Central memory CD8-positive, alpha-beta T cell (primary cell): ENCODE measurements around the gene MUC5B.

Experiments
- ATAC-seq: fragments of 150-1000 bp; cut with Tn5 transposase; replicated peaks from 2 replicates; pipeline ENCODE4 v1.10.0; 2022; ENCODE audit warnings: mild to moderate bottlenecking, moderate FRiP score, moderate number of reproducible peaks; ENCODE audit not compliant: poor library complexity, severe bottlenecking; ENCODE audit errors: extremely low read depth
- DNase-seq, 2 donors: peaks; one replicate each; pipeline ENCODE4 v3.0.0; 2021; ENCODE audit warnings: low spot score in 2 of 2
- H3K27ac Mint-ChIP-seq: one replicate; pipeline ENCODE4 v1.8.0; 2022; ENCODE audit warnings: low read depth, mild to moderate bottlenecking, moderate library complexity, mixed read lengths
- H3K27me3 Mint-ChIP-seq: one replicate; pipeline ENCODE4 v1.8.0; 2022; ENCODE audit warnings: mixed read lengths
- H3K36me3 Mint-ChIP-seq: one replicate; pipeline ENCODE4 v1.8.0; 2022; ENCODE audit warnings: mild to moderate bottlenecking, moderate library complexity, mixed read lengths; ENCODE audit not compliant: insufficient read depth
- H3K4me1 Mint-ChIP-seq: one replicate; pipeline ENCODE4 v1.8.0; 2022; ENCODE audit warnings: mixed read lengths
- H3K4me3 Mint-ChIP-seq: one replicate; pipeline ENCODE4 v1.8.0; 2022; ENCODE audit warnings: mild to moderate bottlenecking, moderate library complexity, mixed read lengths
- H3K9me3 Mint-ChIP-seq: one replicate; pipeline ENCODE4 v1.8.0; 2022; ENCODE audit warnings: mixed read lengths

MUC5B gene

DNA sequence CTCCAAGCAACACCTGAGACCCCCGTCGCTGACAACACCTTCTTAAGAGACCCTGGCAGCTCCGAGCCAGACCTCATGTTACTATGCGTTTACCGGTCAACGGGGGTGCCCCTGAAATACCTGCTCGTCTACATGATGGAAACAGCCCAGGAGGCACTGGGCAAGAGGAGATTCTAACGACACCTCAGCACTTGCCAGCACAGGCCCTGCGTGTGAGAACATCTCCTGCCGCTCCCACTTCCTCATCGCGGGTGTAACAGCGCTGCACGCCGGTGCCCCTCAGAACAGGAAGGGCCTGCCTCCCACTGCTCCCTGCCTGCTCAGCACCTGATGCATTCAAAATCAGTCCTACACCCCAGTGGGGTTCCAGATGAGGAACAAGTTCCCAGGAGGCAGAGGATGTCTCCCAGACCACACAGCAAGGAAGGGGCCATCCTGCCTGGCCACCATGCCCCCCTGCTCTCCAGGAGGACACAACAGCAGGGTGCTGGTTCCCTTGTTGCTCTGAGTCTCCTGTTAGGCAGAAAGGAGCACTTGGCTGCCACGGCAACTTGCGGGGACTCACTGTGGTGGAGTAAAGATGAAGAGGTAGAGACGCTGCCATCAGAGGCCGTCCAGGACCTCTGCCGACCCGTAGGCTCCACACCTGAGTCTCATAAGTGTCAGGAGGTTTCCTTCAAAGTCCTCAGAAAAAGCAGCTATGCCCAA is 84.5 kb downstream of the MUC5B start:
- Mint-ChIP-seq H3K36me3 (peaks cover 26% of the 10 kb centered on the region), H3K27me3 (no peaks in the 10 kb centered on the region), H3K4me3 (peak overlapping the region; percentile 77), H3K4me1 (peaks cover 42% of the 10 kb centered on the region), H3K27ac (no peak overlapping the region), H3K9me3 (no peaks in the 10 kb centered on the region)
- ATAC-seq: no peak
- DNase-seq: no peak

GRCh38 chr11:1307998-1308742 is 85.3 kb downstream of the MUC5B start:
- no peak for ATAC-seq
- no peak for DNase-seq
- no peaks in the 10 kb centered on the region for H3K27me3 Mint-ChIP-seq
- H3K4me3 Mint-ChIP-seq: peak overlapping the region; percentile 77
- peaks cover 26% of the 10 kb centered on the region for H3K36me3 Mint-ChIP-seq
- peaks cover 35% of the 10 kb centered on the region for H3K4me1 Mint-ChIP-seq
- H3K9me3 Mint-ChIP-seq: no peaks in the 10 kb centered on the region
- peak overlapping the region; percentile 49 for H3K27ac Mint-ChIP-seq

GRCh38 chr11:1308743-1309497 is 86.1 kb downstream of the MUC5B start:
- Mint-ChIP-seq H3K4me3 (peak overlapping the region; percentile 81), H3K4me1 (peaks cover 32% of the 10 kb centered on the region)
- peak; percentile 9 for ATAC-seq

DNA sequence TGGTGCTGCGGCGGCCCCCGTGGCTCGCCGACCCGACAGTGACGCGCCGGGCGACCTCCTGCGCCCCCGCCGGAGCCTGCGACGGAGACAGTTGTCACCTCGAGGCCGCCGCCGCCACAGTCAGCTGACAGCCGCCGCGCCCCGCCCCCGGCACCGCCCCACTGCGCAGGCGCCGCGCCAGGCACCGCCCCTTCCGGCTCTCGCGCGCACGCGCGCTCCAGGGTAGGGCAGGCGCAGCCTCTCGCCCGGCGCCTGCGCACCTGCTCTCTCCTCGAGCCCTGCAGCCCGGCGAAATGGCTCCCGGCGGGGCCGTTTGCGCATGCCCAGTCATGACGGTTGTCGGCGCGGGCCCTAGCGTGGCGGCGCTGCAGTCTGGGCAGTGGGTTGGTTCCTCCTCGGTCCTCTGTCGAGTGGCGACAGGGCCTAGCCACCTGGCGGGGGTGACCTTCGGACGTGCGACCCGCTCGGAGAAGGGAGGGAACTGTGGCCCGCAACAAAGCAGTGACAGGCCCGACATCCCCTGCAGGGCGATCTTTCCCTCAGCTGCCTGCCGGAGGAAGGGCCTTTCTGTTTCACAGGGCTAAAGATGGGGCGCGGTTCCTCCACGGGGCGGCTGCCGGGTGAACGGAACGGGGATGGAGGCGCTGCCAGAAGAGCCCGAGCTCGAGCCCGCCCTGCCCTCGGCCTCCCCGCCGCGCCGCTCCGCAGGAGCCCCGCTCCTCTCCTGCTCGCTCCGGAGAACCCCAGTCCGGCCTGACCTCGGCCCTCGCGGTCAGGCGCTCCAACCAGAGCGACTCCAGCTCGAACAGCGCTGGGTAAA is 86.8 kb downstream of the MUC5B start, which contains the start of gene TOLLIP:
TSS of gene TOLLIP (minus strand) at position 135 of the 820 bp plus-strand sequence. CDS start at position 1, 134 bp downstream.
- Mint-ChIP-seq H3K4me1 (peaks cover 32% of the 10 kb centered on the region), H3K27me3 (no peaks in the 10 kb centered on the region), H3K9me3 (no peaks in the 10 kb centered on the region), H3K4me3 (peak within 1 kb of the TSS; percentile 81), H3K36me3 (peaks cover 24% of the 10 kb centered on the region), H3K27ac (peak within 1 kb of the TSS; percentile 90)
- DNase-seq (peak; percentile 99), ATAC-seq (peak; percentile 83)

More at GRCh38 chr11:1308743-1309497, 86.1 kb downstream of the MUC5B start:
- Mint-ChIP-seq H3K27ac (peak overlapping the region; percentile 87), H3K27me3 (no peaks in the 10 kb centered on the region), H3K36me3 (peaks cover 24% of the 10 kb centered on the region), H3K9me3 (no peaks in the 10 kb centered on the region)
- no peak for DNase-seq

- DNase-seq (no peak), ATAC-seq (no peak)
- no peaks in the 10 kb centered on the region for H3K27me3 Mint-ChIP-seq
- peaks cover 24% of the 10 kb centered on the region for H3K36me3 Mint-ChIP-seq
- H3K9me3 Mint-ChIP-seq: no peaks in the 10 kb centered on the region
- H3K4me3 Mint-ChIP-seq: peak overlapping the region; percentile 81
- peak overlapping the region; percentile 90 for H3K27ac Mint-ChIP-seq
- peaks cover 32% of the 10 kb centered on the region for H3K4me1 Mint-ChIP-seq
These were observed 87.4 kb downstream of the MUC5B start for GRCh38 chr11:1310318-1310687.

GRCh38 chr11:1310772-1311468 is 88.1 kb downstream of the MUC5B start:
- DNase-seq (peak in 1 of 2 donors; percentile 40), ATAC-seq (peak; percentile 7)

More at GRCh38 chr11:1310772-1311468, 88.1 kb downstream of the MUC5B start:
- H3K4me3 Mint-ChIP-seq: peak overlapping the region; percentile 81
- peak overlapping the region; percentile 90 for H3K27ac Mint-ChIP-seq
- H3K36me3 Mint-ChIP-seq: peaks cover 21% of the 10 kb centered on the region
- H3K9me3 Mint-ChIP-seq: no peaks in the 10 kb centered on the region
- no peaks in the 10 kb centered on the region for H3K27me3 Mint-ChIP-seq
- peaks cover 32% of the 10 kb centered on the region for H3K4me1 Mint-ChIP-seq
